SK-N-SH (cell line): Measurements from ENCODE around the gene EXOC4.

Experiments
- RFX5 ChIP-seq: IDR thresholded peaks from 2 replicates; pipeline ENCODE4 v1.6.1; 2012; ENCODE audit warnings: mild to moderate bottlenecking, improper control_type of control experiment, low read length
- TF ChIP-seq, protein P1 (sequence below): fragments of 200-600 bp; sonication (generic); IDR thresholded peaks from 2 replicates; pipeline ENCODE4 v1.6.1; 2017; ENCODE audit warnings: antibody characterized with exemption, mild to moderate bottlenecking, moderate library complexity

- TF ChIP-seq, protein P1, sequence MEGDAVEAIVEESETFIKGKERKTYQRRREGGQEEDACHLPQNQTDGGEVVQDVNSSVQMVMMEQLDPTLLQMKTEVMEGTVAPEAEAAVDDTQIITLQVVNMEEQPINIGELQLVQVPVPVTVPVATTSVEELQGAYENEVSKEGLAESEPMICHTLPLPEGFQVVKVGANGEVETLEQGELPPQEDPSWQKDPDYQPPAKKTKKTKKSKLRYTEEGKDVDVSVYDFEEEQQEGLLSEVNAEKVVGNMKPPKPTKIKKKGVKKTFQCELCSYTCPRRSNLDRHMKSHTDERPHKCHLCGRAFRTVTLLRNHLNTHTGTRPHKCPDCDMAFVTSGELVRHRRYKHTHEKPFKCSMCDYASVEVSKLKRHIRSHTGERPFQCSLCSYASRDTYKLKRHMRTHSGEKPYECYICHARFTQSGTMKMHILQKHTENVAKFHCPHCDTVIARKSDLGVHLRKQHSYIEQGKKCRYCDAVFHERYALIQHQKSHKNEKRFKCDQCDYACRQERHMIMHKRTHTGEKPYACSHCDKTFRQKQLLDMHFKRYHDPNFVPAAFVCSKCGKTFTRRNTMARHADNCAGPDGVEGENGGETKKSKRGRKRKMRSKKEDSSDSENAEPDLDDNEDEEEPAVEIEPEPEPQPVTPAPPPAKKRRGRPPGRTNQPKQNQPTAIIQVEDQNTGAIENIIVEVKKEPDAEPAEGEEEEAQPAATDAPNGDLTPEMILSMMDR = no peak
- no peak for TF ChIP-seq RFX5
These were observed 440.4 kb downstream of the EXOC4 start for GRCh38 chr7:133693281-133693680.
